ENCODE results near the gene HS2ST1. TPM values are rescaled to one million over a fixed set of nuclear protein-coding genes. Genes with fewer than 3 reads are reported as not detected.

The HS2ST1 gene
- total RNA-seq, 1 experiment from 2014 or later = 57.2 TPM

DNA sequence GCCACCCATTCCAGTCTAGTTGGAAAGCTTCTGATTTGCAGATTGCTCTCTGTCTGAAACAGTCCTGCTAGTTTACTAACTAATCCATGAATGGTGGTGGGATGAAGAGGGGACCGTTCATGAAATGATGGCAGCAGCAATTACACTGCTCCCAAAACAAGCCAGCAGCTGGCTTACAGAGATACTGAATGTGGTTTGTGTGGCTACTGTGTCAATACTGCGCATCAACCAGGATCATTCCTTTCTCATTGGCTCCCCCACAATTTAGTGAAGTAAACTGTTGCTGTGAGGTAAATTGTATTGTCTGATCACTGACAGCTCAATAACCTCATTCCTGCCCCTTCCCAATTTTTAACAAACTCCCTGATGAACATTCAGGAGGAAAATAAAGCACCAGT, 222.9 kb downstream of the HS2ST1 start:
- CTCF ChIA-PET = no interaction called here

DNA sequence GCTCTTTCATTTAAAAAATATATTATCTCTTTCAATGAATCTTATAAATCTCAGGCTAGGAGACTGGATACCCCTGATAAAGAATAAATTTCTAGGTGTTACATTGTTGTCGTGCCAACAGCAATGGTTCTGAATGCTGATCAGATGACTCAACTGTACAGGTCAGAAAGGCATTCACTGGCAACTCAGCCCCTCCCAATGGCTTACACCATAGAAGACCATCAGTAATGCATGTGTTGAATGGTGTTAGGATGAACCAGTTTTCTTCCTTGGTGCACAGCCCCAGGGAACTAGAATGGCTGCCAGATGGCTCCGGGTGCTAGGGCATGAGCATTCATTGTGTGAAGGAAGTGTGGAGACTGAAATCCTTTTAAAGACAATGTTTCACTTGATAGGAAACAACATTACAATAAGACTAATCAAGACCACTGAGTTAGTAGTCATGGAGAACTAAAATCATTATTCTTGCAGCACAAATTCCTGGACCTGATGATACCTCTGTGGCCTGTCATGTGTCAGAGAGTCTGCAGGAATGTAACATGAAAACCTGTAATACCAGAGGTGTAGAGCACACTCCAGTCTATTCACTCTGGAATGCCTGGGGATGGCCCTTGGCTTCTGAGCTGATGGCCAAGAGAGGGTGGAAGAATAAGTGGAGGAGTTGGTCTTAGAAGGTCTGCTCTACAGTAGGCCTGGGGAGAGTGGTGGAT, 226.6 kb downstream of the HS2ST1 start:
- Mint-ChIP-seq H3K9me3 (ENCODE audit: unreplicated experiment) (no peaks in the 10 kb centered on the region), H3K4me1 (ENCODE audit: low read depth, unreplicated experiment) (no peaks in the 10 kb centered on the region), H3K27ac (ENCODE audit: unreplicated experiment) (no peak overlapping the region), H3K36me3 (ENCODE audit: insufficient read depth, unreplicated experiment) (no peaks in the 10 kb centered on the region), H3K27me3 (ENCODE audit: insufficient read depth, unreplicated experiment) (no peaks in the 10 kb centered on the region), H3K4me3 (ENCODE audit: unreplicated experiment) (no peak overlapping the region)
- intact Hi-C loops (cut with micrococcal nuclease; ENCODE audit: unreplicated experiment) = no loop called here
- CTCF ChIA-PET = no interaction called here
- H3K4me3 ChIP-seq (ENCODE audit: low read depth, low read length) = no peak overlapping the region
- TF ChIP-seq, protein P1, sequence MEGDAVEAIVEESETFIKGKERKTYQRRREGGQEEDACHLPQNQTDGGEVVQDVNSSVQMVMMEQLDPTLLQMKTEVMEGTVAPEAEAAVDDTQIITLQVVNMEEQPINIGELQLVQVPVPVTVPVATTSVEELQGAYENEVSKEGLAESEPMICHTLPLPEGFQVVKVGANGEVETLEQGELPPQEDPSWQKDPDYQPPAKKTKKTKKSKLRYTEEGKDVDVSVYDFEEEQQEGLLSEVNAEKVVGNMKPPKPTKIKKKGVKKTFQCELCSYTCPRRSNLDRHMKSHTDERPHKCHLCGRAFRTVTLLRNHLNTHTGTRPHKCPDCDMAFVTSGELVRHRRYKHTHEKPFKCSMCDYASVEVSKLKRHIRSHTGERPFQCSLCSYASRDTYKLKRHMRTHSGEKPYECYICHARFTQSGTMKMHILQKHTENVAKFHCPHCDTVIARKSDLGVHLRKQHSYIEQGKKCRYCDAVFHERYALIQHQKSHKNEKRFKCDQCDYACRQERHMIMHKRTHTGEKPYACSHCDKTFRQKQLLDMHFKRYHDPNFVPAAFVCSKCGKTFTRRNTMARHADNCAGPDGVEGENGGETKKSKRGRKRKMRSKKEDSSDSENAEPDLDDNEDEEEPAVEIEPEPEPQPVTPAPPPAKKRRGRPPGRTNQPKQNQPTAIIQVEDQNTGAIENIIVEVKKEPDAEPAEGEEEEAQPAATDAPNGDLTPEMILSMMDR (IDR thresholded peaks at IDR 0.05; ENCODE audit: insufficient read depth in 1 of 2, low read depth in 1 of 2, low read length in 1 of 2, severe bottlenecking in 1 of 2, unreplicated experiment in 1 of 2) = no peak
- DNase-seq = no peak
- BruUV-seq (replicated peaks) = no TSS peak
- no peaks in the 10 kb centered on the region for H3K4me1 ChIP-seq
- POLR2A ChIA-PET = no interaction called here
- H3K36me3 ChIP-seq (ENCODE audit: control insufficient read depth, insufficient read depth, low read length) = no peaks in the 10 kb centered on the region
- H3K27me3 ChIP-seq (replicated peaks; ENCODE audit: control insufficient read depth, insufficient read depth, low read length) = no peaks in the 10 kb centered on the region
- no peaks in the 10 kb centered on the region for H3K9me3 ChIP-seq

More for the DNA sequence above, 222.9 kb downstream of the HS2ST1 start:
- POLR2A ChIA-PET = no interaction called here
- intact Hi-C loops (cut with micrococcal nuclease; ENCODE audit: unreplicated experiment) = no loop called here
- no TSS peak for BruUV-seq (replicated peaks)
- Mint-ChIP-seq H3K27ac (ENCODE audit: unreplicated experiment) (no peak overlapping the region), H3K4me1 (ENCODE audit: low read depth, unreplicated experiment) (no peaks in the 10 kb centered on the region), H3K9me3 (ENCODE audit: unreplicated experiment) (no peaks in the 10 kb centered on the region), H3K27me3 (ENCODE audit: insufficient read depth, unreplicated experiment) (no peaks in the 10 kb centered on the region), H3K36me3 (ENCODE audit: insufficient read depth, unreplicated experiment) (no peaks in the 10 kb centered on the region), H3K4me3 (ENCODE audit: unreplicated experiment) (no peak overlapping the region)
- Histone ChIP-seq H3K4me1 (no peaks in the 10 kb centered on the region), H3K36me3 (ENCODE audit: control insufficient read depth, insufficient read depth, low read length) (no peaks in the 10 kb centered on the region), H3K9me3 (no peaks in the 10 kb centered on the region), H3K4me3 (ENCODE audit: low read depth, low read length) (no peak overlapping the region), H3K27me3 (replicated peaks; ENCODE audit: control insufficient read depth, insufficient read depth, low read length) (no peaks in the 10 kb centered on the region)
- DNase-seq = no peak
- TF ChIP-seq, protein P1 (IDR thresholded peaks at IDR 0.05; ENCODE audit: insufficient read depth in 1 of 2, low read depth in 1 of 2, low read length in 1 of 2, severe bottlenecking in 1 of 2, unreplicated experiment in 1 of 2) = no peak

DNA sequence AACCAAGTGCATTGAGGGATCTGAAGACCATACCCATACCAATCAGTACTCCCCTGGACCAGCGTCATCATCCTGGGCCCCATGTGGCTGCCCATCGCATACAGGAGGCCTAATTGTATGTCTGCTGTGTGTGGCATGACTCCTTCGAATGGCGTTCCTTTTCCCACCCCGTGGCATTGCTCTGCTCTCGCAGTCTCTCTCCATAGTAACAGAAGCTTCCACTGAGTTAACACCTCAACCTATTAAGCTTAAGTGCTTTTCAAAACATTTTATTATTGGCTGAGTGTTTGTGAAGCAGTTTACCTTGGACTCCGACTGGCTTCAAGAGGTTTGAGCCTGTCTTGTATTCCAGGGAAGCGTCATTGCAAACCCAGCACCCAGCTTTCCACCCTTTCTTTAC, 227.1 kb downstream of the HS2ST1 start:
- no peaks in the 10 kb centered on the region for H3K9me3 Mint-ChIP-seq (ENCODE audit: unreplicated experiment)
- no peak overlapping the region for H3K27ac Mint-ChIP-seq (ENCODE audit: unreplicated experiment)
- Histone ChIP-seq H3K27me3 (replicated peaks; ENCODE audit: control insufficient read depth, insufficient read depth, low read length) (no peaks in the 10 kb centered on the region), H3K4me3 (ENCODE audit: low read depth, low read length) (no peak overlapping the region), H3K4me1 (no peaks in the 10 kb centered on the region), H3K36me3 (ENCODE audit: control insufficient read depth, insufficient read depth, low read length) (no peaks in the 10 kb centered on the region), H3K9me3 (no peaks in the 10 kb centered on the region)
- ChIA-PET POLR2A (no interaction called here), CTCF (no interaction called here)
- intact Hi-C loops (cut with micrococcal nuclease; ENCODE audit: unreplicated experiment) = no loop called here
- H3K27me3 Mint-ChIP-seq (ENCODE audit: insufficient read depth, unreplicated experiment) = no peaks in the 10 kb centered on the region
- DNase-seq = no peak
- no peaks in the 10 kb centered on the region for H3K36me3 Mint-ChIP-seq (ENCODE audit: insufficient read depth, unreplicated experiment)
- BruUV-seq (replicated peaks) = no TSS peak
- no peak overlapping the region for H3K4me3 Mint-ChIP-seq (ENCODE audit: unreplicated experiment)
- TF ChIP-seq, protein P1 (IDR thresholded peaks at IDR 0.05; ENCODE audit: insufficient read depth in 1 of 2, low read depth in 1 of 2, low read length in 1 of 2, severe bottlenecking in 1 of 2, unreplicated experiment in 1 of 2) = no peak
- H3K4me1 Mint-ChIP-seq (ENCODE audit: low read depth, unreplicated experiment) = no peaks in the 10 kb centered on the region

Measured in Caco-2 (cell line).